DOHH2 (cell line): ENCODE results near the gene ABHD12B.

Experiments used
- EZH2phosphoT487 ChIP-seq: fragments of 200-600 bp; sonication (generic); IDR thresholded peaks from 2 replicates; pipeline ENCODE4 v1.6.1; 2017; ENCODE audit warnings: borderline replicate concordance, mild to moderate bottlenecking, antibody characterized with exemption, low read length, moderate library complexity, mixed read lengths
- TF ChIP-seq, protein P1 (sequence below): fragments of 200-600 bp; sonication (generic); IDR thresholded peaks from one replicate; pipeline ENCODE4 v1.5.1; 2014; ENCODE audit warnings: antibody characterized with exemption, mild to moderate bottlenecking, low read depth, low read length; ENCODE audit not compliant: poor library complexity, severe bottlenecking

DNA sequence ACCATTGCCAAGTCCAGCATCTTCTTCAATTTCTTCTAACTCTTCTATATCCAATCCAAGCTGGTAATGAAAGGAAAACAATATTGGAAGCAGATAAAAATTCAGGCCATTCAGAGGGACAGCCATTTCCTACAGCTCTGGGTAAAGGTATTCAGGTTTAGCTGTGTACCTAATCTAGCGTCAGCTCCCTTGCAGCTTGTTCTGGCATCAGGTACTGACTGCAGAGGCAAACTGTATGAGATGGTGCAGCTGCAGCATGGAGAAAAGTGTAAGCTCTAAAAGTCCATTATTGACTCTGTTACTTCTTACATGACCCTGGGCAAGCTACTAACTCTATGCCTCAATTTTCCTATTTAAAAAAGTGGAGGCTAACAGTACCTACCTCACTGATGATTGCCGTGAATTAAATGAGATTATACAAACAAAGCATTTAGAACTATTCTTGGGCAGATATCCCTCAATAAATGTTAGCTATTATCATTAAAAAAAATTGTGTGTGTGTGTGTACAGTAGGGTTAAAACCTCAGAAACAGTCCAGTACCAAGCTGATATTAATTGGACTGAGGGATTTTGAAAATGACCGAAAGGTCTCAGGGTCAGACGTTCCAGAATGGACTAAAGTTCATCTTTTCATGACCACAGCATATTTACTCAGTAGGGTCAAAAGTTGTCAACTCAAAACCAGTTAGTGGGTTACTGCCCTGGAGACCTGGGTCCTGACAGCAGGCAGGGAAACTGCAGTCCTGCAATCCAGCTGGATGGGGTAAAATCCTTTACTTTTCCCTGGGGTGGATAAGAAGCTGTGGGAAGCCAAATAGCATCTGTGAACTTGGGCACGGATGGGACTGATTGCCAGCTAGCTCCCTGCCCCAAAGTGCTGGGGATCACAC is 63.5 kb downstream of the ABHD12B start:
- TF ChIP-seq, protein P1, sequence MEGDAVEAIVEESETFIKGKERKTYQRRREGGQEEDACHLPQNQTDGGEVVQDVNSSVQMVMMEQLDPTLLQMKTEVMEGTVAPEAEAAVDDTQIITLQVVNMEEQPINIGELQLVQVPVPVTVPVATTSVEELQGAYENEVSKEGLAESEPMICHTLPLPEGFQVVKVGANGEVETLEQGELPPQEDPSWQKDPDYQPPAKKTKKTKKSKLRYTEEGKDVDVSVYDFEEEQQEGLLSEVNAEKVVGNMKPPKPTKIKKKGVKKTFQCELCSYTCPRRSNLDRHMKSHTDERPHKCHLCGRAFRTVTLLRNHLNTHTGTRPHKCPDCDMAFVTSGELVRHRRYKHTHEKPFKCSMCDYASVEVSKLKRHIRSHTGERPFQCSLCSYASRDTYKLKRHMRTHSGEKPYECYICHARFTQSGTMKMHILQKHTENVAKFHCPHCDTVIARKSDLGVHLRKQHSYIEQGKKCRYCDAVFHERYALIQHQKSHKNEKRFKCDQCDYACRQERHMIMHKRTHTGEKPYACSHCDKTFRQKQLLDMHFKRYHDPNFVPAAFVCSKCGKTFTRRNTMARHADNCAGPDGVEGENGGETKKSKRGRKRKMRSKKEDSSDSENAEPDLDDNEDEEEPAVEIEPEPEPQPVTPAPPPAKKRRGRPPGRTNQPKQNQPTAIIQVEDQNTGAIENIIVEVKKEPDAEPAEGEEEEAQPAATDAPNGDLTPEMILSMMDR, result no peak
- no peak for TF ChIP-seq EZH2phosphoT487
